Hepatocyte (in vitro differentiated cells): ENCODE results near the gene TEX30. TPM values are rescaled to one million over a fixed set of nuclear protein-coding genes. Genes with fewer than 3 reads are reported as not detected.

ENCODE experiments used
- DNase-seq: peaks from one replicate; pipeline ENCODE4 v3.0.0-alpha.2; 2016; ENCODE audit warnings: low spot score
- H2AFZ ChIP-seq: fragments of 200-600 bp; sonication (generic); 2 replicates; pipeline ENCODE4 v1.6.0; 2016; ENCODE audit warnings: antibody characterized with exemption, mild to moderate bottlenecking
- H3K27ac ChIP-seq: fragments of 200-600 bp; sonication (generic); 2 replicates; pipeline ENCODE4 v1.5.1; 2016; ENCODE audit warnings: mild to moderate bottlenecking
- H3K27me3 ChIP-seq: fragments of 200-600 bp; sonication (generic); 2 replicates; pipeline ENCODE4 v1.6.1; 2016
- H3K36me3 ChIP-seq: fragments of 200-600 bp; sonication (generic); replicated peaks from 2 replicates; pipeline ENCODE4 v1.5.1; 2016; ENCODE audit warnings: low read depth; ENCODE audit not compliant: insufficient read depth
- H3K4me1 ChIP-seq: fragments of 200-600 bp; sonication (generic); 2 replicates; pipeline ENCODE4 v1.5.1; 2016; ENCODE audit warnings: mild to moderate bottlenecking, moderate library complexity; ENCODE audit not compliant: insufficient read depth
- H3K4me2 ChIP-seq: fragments of 200-600 bp; sonication (generic); 2 replicates; pipeline ENCODE4 v1.6.0; 2016
- H3K4me3 ChIP-seq: fragments of 200-600 bp; sonication (generic); 2 replicates; pipeline ENCODE4 v1.5.1; 2016; ENCODE audit warnings: mild to moderate bottlenecking
- H3K79me2 ChIP-seq: fragments of 200-600 bp; sonication (generic); 2 replicates; pipeline ENCODE4 v1.6.0; 2017; ENCODE audit warnings: mild to moderate bottlenecking
- H3K9me2 ChIP-seq: fragments of 200-600 bp; sonication (generic); replicated peaks from 2 replicates; pipeline ENCODE4 v1.6.0; 2017; ENCODE audit warnings: mild to moderate bottlenecking; ENCODE audit not compliant: insufficient read depth
- H3K9me3 ChIP-seq: fragments of 200-600 bp; sonication (generic); 2 replicates; pipeline ENCODE4 v1.5.1; 2016; ENCODE audit warnings: low read depth, mild to moderate bottlenecking
- H4K20me1 ChIP-seq: fragments of 200-600 bp; sonication (generic); 2 replicates; pipeline ENCODE4 v1.6.0; 2016; ENCODE audit warnings: mild to moderate bottlenecking; ENCODE audit not compliant: insufficient read depth, poor library complexity, severe bottlenecking
- CTCF ChIP-seq: fragments of 200-600 bp; sonication (generic); IDR thresholded peaks from 2 replicates; pipeline ENCODE4 v1.5.1; 2016; ENCODE audit warnings: antibody characterized with exemption, mild to moderate bottlenecking; ENCODE audit not compliant: poor library complexity
- EZH2 ChIP-seq: fragments of 200-600 bp; sonication (generic); IDR thresholded peaks from 2 replicates; pipeline ENCODE4 v1.6.1; 2016; ENCODE audit warnings: antibody characterized with exemption, mild to moderate bottlenecking, borderline replicate concordance
- EZH2phosphoT487 ChIP-seq: fragments of 200-600 bp; sonication (generic); IDR thresholded peaks from one replicate; pipeline ENCODE4 v1.6.1; 2018; ENCODE audit warnings: antibody characterized with exemption, mild to moderate bottlenecking, low read depth, moderate library complexity; ENCODE audit not compliant: unreplicated experiment, severe bottlenecking
- WGBS: methylation state at CpG from one replicate; pipeline ENCODE4 v1.1.6; 2016; ENCODE audit warnings: low lambda C conversion rate; ENCODE audit errors: missing lambda C conversion rate; 5-methylcytosine and 5-hydroxymethylcytosine counted together
- polyA plus RNA-seq: library from polyadenylated mRNA; unstranded; fragments of >200 nt; fragmentation: Nextera tagmentation; extraction: Ambion mirVana; gene quantifications from 2 replicates; pipeline ENCODE4 v1.2.1, GENCODE V29; 2016
- total RNA-seq: library from RNA; depleted of rRNA; stranded (reverse); fragments of >200 nt; gene quantifications from 2 replicates; pipeline ENCODE4 v1.2.3, GENCODE V29; 2014

The TEX30 gene
- total and polyA plus RNA-seq, 2 experiments from 2014 or later, result 15.4 to 20.6 TPM

DNA sequence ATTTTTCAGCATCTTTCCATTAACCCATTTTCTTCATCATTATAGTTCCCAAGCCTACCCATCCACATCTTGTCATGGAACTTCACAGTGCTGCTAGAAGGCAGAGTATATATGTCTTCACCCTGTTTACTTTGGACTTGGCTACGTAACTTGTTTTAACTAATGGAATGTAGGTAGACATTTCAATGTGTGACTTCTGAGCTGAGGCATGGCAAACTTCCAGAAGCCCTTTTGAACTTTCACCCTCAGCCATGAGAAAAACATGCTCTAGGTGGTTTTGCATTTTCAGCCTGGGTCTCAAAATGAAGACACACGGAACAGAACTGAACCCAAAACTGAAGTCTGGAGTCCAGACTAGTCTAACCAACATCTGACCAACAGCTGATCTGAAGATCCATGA lies 3.2 kb downstream of the TEX30 start:
- H4K20me1 ChIP-seq, result no peaks in the 10 kb centered on the region
- H3K4me1 ChIP-seq, result peaks cover 13% of the 10 kb centered on the region
- H3K9me2 ChIP-seq, result no peaks in the 10 kb centered on the region
- no peak overlapping the region for H3K4me2 ChIP-seq
- no peaks in the 10 kb centered on the region for H3K9me3 ChIP-seq
- 56% methylated on average over 2 of the region's 2 CpGs for WGBS
- H3K27ac ChIP-seq, result no peak overlapping the region
- TF ChIP-seq CTCF (no peak), EZH2phosphoT487 (no peak), EZH2 (no peak)
- H3K79me2 ChIP-seq, result peaks cover 12% of the 10 kb centered on the region
- no peaks in the 10 kb centered on the region for H3K27me3 ChIP-seq
- H3K36me3 ChIP-seq, result no peaks in the 10 kb centered on the region
- no peak overlapping the region for H3K4me3 ChIP-seq
- no peak overlapping the region for H2AFZ ChIP-seq
- DNase-seq, result peak; percentile 24

DNA sequence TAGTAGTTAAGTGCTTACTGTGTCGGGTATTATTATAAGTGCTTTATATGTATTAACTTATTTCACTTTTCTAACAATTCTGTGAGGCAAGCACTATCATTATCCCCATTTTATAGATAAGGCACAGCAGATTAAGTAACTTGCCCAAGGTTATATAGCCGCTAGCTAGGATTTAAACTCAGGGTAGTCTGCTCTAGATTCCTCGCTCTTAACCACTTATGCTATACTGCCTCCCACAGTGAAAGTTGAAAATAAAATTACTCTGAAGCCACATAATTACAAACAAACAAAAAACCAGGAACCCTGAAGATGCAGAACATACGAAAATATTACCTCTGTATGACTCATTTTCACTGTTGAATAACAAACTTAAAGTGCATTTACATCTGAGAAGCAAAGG lies 3.9 kb downstream of the TEX30 start:
- no peaks in the 10 kb centered on the region for H3K9me3 ChIP-seq
- no peak for TF ChIP-seq EZH2
- no peaks in the 10 kb centered on the region for H3K27me3 ChIP-seq
- H3K27ac ChIP-seq, result no peak overlapping the region
- H2AFZ ChIP-seq, result no peak overlapping the region
- no peak for DNase-seq
- no peak overlapping the region for H3K4me3 ChIP-seq
- no peaks in the 10 kb centered on the region for H4K20me1 ChIP-seq
- H3K9me2 ChIP-seq, result no peaks in the 10 kb centered on the region
- H3K79me2 ChIP-seq, result peaks cover 12% of the 10 kb centered on the region
- WGBS, result 72% methylated on average over 4 of the region's 4 CpGs
- H3K36me3 ChIP-seq, result no peaks in the 10 kb centered on the region
- peaks cover 13% of the 10 kb centered on the region for H3K4me1 ChIP-seq
- no peak overlapping the region for H3K4me2 ChIP-seq

DNA sequence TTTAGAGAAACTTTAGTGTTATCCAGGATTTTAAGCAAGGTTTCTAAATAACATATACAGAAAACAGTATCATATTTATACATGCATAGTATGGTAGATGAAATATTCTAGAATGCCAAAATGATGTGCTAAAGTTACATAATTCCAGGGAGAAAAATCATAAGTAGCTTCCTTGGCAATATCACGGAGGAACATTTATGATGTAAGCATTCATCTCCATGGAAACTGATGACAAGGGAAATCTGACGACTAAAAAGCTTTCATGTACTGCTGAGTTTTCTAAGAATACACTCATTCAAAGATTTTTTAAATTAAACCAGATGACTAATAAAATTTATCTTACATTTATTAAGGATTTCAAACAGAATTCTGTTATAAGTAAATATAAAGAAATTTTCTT lies 4.7 kb downstream of the TEX30 start:
- Histone ChIP-seq H3K4me3 (no peak overlapping the region), H3K9me3 (no peaks in the 10 kb centered on the region), H2AFZ (no peak overlapping the region), H3K27me3 (no peaks in the 10 kb centered on the region), H3K4me1 (peaks cover 13% of the 10 kb centered on the region), H3K79me2 (peaks cover 12% of the 10 kb centered on the region), H4K20me1 (no peaks in the 10 kb centered on the region), H3K36me3 (no peaks in the 10 kb centered on the region), H3K9me2 (no peaks in the 10 kb centered on the region), H3K4me2 (no peak overlapping the region), H3K27ac (no peak overlapping the region)
- no peak for DNase-seq
- no peak for TF ChIP-seq EZH2phosphoT487
- TF ChIP-seq EZH2, result no peak
- TF ChIP-seq CTCF, result no peak
- 81% methylated on average over 2 of the region's 2 CpGs for WGBS

DNA sequence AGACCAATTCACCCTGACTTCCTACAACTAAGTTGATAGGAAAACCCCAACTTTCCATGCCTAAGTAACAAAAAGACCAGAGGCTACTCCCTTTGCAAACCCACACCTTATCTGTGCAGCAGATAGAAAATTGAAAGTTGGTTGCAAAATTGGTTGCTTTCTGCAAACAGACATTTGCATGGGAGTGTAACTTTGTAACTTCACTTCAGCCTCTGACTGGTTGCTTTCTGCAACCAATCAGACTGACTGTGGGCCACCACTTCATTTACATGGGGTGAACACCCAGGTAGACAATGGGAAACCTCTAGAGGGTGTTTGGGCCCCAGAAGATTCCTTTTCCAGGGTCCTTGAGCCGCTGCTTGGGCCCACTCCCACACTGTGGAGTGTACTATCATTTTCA lies 9.8 kb downstream of the TEX30 start:
- no peaks in the 10 kb centered on the region for H3K36me3 ChIP-seq
- no peaks in the 10 kb centered on the region for H3K9me3 ChIP-seq
- no peaks in the 10 kb centered on the region for H4K20me1 ChIP-seq
- no peaks in the 10 kb centered on the region for H3K79me2 ChIP-seq
- TF ChIP-seq CTCF, result no peak
- TF ChIP-seq EZH2, result no peak
- no peak for TF ChIP-seq EZH2phosphoT487
- H2AFZ ChIP-seq, result no peak overlapping the region
- H3K27me3 ChIP-seq, result no peaks in the 10 kb centered on the region
- H3K9me2 ChIP-seq, result no peaks in the 10 kb centered on the region
- WGBS, result 93% methylated on average over 1 of the region's 1 CpG
- no peak overlapping the region for H3K4me3 ChIP-seq
- H3K4me2 ChIP-seq, result no peak overlapping the region
- no peak overlapping the region for H3K27ac ChIP-seq
- H3K4me1 ChIP-seq, result no peaks in the 10 kb centered on the region
- DNase-seq, result no peak
